ENCODE measurements around the gene GCNT1. TPM values are rescaled to one million over a fixed set of nuclear protein-coding genes. Genes with fewer than 3 reads are reported as not detected.

Gene GCNT1
- total RNA-seq, 1 donor from 2014 or later = 33.7 TPM

DNA sequence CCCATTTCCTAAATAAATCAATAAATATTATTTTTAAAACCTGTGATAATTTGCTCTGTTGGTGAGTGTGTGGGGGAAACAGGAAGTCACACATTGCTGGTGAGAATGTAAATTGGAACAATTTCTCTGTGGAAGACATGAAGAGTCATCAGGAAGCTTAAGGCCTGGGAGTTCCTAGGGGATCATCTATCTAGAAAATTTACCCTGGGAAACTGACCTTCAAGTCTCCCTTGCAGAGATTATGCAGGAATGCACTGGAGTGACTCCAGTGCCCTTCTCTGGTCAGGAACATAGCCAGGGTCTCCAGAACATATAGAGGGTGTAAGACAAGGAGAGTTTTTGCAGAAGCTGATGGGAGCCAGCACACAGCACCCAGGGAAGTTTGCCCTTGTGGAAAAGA, 13.0 kb upstream of the GCNT1 start:
- Mint-ChIP-seq H3K4me1 (ENCODE audit: unreplicated experiment) (peaks cover 2% of the 10 kb centered on the region), H3K27ac (ENCODE audit: unreplicated experiment) (no peak overlapping the region), H3K27me3 (ENCODE audit: unreplicated experiment) (peaks cover 1% of the 10 kb centered on the region), H3K4me3 (ENCODE audit: unreplicated experiment) (no peak overlapping the region), H3K9me3 (ENCODE audit: unreplicated experiment) (peaks cover 4% of the 10 kb centered on the region), H3K36me3 (ENCODE audit: low read depth, unreplicated experiment) (peaks cover 12% of the 10 kb centered on the region)
- TF ChIP-seq, protein P1, sequence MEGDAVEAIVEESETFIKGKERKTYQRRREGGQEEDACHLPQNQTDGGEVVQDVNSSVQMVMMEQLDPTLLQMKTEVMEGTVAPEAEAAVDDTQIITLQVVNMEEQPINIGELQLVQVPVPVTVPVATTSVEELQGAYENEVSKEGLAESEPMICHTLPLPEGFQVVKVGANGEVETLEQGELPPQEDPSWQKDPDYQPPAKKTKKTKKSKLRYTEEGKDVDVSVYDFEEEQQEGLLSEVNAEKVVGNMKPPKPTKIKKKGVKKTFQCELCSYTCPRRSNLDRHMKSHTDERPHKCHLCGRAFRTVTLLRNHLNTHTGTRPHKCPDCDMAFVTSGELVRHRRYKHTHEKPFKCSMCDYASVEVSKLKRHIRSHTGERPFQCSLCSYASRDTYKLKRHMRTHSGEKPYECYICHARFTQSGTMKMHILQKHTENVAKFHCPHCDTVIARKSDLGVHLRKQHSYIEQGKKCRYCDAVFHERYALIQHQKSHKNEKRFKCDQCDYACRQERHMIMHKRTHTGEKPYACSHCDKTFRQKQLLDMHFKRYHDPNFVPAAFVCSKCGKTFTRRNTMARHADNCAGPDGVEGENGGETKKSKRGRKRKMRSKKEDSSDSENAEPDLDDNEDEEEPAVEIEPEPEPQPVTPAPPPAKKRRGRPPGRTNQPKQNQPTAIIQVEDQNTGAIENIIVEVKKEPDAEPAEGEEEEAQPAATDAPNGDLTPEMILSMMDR (IDR thresholded peaks at IDR 0.05; ENCODE audit: unreplicated experiment) = no peak
- DNase-seq (ENCODE audit: low spot score) = no peak

DNA sequence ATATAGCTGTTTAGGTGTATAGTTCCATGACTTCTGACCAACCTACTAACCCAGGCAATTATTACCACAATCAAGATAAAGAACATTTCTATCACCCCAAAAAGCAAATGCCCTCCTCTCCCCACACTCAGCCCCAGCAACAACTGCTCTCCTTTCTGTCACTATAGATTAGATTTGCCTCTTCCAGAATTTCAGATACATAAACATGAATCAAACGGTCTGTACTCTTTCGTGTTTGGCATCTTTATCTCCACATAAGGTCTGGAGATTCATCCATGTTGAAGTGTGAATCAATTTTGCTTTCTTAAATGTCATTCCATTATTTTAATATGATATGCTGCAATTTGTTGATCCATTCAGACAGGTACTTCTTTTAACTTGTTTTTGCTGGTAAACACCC, 10.5 kb upstream of the GCNT1 start:
- TF ChIP-seq, protein P1 (IDR thresholded peaks at IDR 0.05; ENCODE audit: unreplicated experiment) = no peak
- Mint-ChIP-seq H3K4me1 (ENCODE audit: unreplicated experiment) (peaks cover 2% of the 10 kb centered on the region), H3K27me3 (ENCODE audit: unreplicated experiment) (peaks cover 1% of the 10 kb centered on the region), H3K27ac (ENCODE audit: unreplicated experiment) (no peak overlapping the region), H3K36me3 (ENCODE audit: low read depth, unreplicated experiment) (peaks cover 5% of the 10 kb centered on the region), H3K4me3 (ENCODE audit: unreplicated experiment) (no peak overlapping the region), H3K9me3 (ENCODE audit: unreplicated experiment) (no peaks in the 10 kb centered on the region)
- DNase-seq (ENCODE audit: low spot score) = no peak

- no peaks in the 10 kb centered on the region for H3K36me3 Mint-ChIP-seq (ENCODE audit: low read depth, unreplicated experiment)
- DNase-seq (ENCODE audit: low spot score) = no peak
- no peak overlapping the region for H3K4me3 Mint-ChIP-seq (ENCODE audit: unreplicated experiment)
- peaks cover 14% of the 10 kb centered on the region for H3K4me1 Mint-ChIP-seq (ENCODE audit: unreplicated experiment)
- TF ChIP-seq, protein P1 (IDR thresholded peaks at IDR 0.05; ENCODE audit: unreplicated experiment) = no peak
- H3K27me3 Mint-ChIP-seq (ENCODE audit: unreplicated experiment) = peaks cover 2% of the 10 kb centered on the region
- H3K9me3 Mint-ChIP-seq (ENCODE audit: unreplicated experiment) = no peaks in the 10 kb centered on the region
- H3K27ac Mint-ChIP-seq (ENCODE audit: unreplicated experiment) = no peak overlapping the region
Measured at GRCh38 chr9:76451234-76451633, 7.7 kb upstream of the GCNT1 start.

- H3K27ac Mint-ChIP-seq (ENCODE audit: unreplicated experiment) = no peak overlapping the region
- no peaks in the 10 kb centered on the region for H3K36me3 Mint-ChIP-seq (ENCODE audit: low read depth, unreplicated experiment)
- no peaks in the 10 kb centered on the region for H3K9me3 Mint-ChIP-seq (ENCODE audit: unreplicated experiment)
- H3K27me3 Mint-ChIP-seq (ENCODE audit: unreplicated experiment) = peaks cover 2% of the 10 kb centered on the region
- H3K4me1 Mint-ChIP-seq (ENCODE audit: unreplicated experiment) = peaks cover 15% of the 10 kb centered on the region
- TF ChIP-seq, protein P1 (IDR thresholded peaks at IDR 0.05; ENCODE audit: unreplicated experiment) = no peak
- H3K4me3 Mint-ChIP-seq (ENCODE audit: unreplicated experiment) = no peak overlapping the region
- DNase-seq (ENCODE audit: low spot score) = no peak
Measured at GRCh38 chr9:76452839-76453238, 6.1 kb upstream of the GCNT1 start.

DNA sequence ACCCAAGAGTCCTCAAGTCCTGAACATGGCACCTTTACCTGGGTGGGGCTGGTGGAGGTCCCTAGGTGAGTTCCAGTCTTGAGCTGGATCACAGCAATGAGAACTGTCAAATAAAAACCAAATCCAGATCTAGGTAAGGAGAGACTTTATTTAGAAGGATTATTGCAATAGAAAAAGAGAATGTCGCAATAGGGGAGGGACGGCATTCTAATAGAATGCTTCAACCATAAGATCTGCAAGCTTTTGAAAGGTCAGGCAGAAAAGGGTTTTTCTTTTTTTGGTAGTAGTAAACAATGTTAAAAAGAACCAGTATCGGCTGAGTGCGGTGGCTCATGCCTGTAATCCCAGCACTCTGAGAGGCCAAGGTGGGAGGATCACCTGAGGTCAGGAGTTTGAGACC, 5.2 kb upstream of the GCNT1 start:
- DNase-seq (ENCODE audit: low spot score) = no peak
- Mint-ChIP-seq H3K27ac (ENCODE audit: unreplicated experiment) (no peak overlapping the region), H3K4me1 (ENCODE audit: unreplicated experiment) (peaks cover 20% of the 10 kb centered on the region), H3K4me3 (ENCODE audit: unreplicated experiment) (no peak overlapping the region), H3K36me3 (ENCODE audit: low read depth, unreplicated experiment) (no peaks in the 10 kb centered on the region), H3K9me3 (ENCODE audit: unreplicated experiment) (no peaks in the 10 kb centered on the region), H3K27me3 (ENCODE audit: unreplicated experiment) (peaks cover 7% of the 10 kb centered on the region)
- TF ChIP-seq, protein P1 (IDR thresholded peaks at IDR 0.05; ENCODE audit: unreplicated experiment) = no peak
